ENCODE results near the gene TMEM225. TPM values are rescaled to one million over a fixed set of nuclear protein-coding genes. Genes with fewer than 3 reads are reported as not detected.

TMEM225 gene
- not detected in 2 replicates for total RNA-seq

GRCh38 chr11:123885570-123885969, at the start of gene TMEM225:
TMEM225 (minus strand) TSS chr11:123885670; CDS start chr11:123885425, 245 bp downstream.

GRCh38 chr11:123901867-123902266, 16.4 kb upstream of the TMEM225 start, which contains the start of gene OR8D4:
OR8D4 (plus strand) TSS chr11:123902167; CDS start chr11:123906432, 4,265 bp downstream.

Other genes starting within 250 kb of the TMEM225 start
- 0.22 TPM in 1 of 2 replicates, not detected in the other for gene SCN3B, start 231.0 kb downstream of the TMEM225 start, total RNA-seq
- 7.0 and 7.6 TPM in 2 replicates for gene ZNF202, start 144.0 kb downstream of the TMEM225 start, total RNA-seq
- gene OR6X1, start 131.2 kb downstream of the TMEM225 start, total RNA-seq: not detected in 2 replicates
- not detected in 2 replicates for gene OR6M1, start 79.3 kb downstream of the TMEM225 start, total RNA-seq
- gene OR8D4, start 16.5 kb upstream of the TMEM225 start, total RNA-seq: not detected in 2 replicates
- gene OR4D5, start 53.9 kb upstream of the TMEM225 start, total RNA-seq: not detected in 2 replicates
- not detected in 2 replicates for gene OR6T1, start 58.2 kb upstream of the TMEM225 start, total RNA-seq
- not detected in 2 replicates for gene OR10S1, start 92.1 kb upstream of the TMEM225 start, total RNA-seq
- gene OR10G6, start 109.5 kb upstream of the TMEM225 start, total RNA-seq: not detected in 2 replicates
- not detected in 2 replicates for gene OR10G4, start 127.3 kb upstream of the TMEM225 start, total RNA-seq
- gene OR10G9, start 137.3 kb upstream of the TMEM225 start, total RNA-seq: not detected in 2 replicates
- gene OR10G8, start 141.1 kb upstream of the TMEM225 start, total RNA-seq: not detected in 2 replicates
- not detected in 2 replicates for gene OR10G7, start 155.7 kb upstream of the TMEM225 start, total RNA-seq
- 1.5 and 25.2 TPM in 2 replicates for gene VWA5A, start 229.8 kb upstream of the TMEM225 start, total RNA-seq

Measured in placental pericyte (primary cell).